C1 segment of cervical spinal cord (tissue), 14 donors: Measurements from ENCODE around the gene SMCO1.
"Not testable (repeated sequence)": the region's sequence is repeated elsewhere in the genome, so short reads cannot be mapped to it uniquely, and the experiment has no call there.

Experiments
- DNase-seq, 14 donors: peaks; one replicate each; lab custom pipeline; 2025; lab: John Stamatoyannopoulos, UW

The SMCO1 gene

DNA sequence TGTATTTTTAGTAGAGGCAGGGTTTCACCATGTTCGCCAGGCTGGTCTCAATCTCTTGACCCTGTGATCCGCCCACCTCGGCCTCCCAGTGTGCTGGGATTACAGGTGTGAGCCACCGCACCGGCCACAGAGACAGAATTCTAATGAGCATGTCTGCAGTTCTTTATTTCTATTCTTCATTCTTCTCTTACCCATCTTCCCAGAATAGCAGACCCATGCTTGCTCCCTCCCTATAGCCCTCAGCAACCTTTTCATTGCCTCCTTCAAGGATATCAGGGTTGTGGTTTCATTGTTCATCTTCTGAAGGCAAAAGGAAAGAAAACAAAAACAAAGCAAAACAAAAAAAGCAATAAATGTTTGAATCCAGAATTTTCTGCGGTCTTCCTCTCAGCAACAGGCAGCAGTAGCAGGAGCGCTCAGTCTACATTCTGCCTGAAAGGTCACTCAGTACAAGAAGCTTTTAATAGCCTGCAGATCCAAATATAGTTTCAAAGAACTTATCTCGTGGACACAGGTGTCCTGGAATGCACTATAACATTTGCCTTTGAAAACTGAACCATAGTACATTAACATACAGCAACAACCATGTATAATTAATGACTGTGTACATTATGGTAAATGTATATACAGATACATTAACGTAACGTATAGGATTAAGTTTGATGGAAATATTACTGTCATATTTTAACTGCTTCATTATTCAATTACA, at the start of gene SMCO1:
TSS of gene SMCO1 (minus strand) at position 434 of the 709 bp plus-strand sequence. CDS start at position 297, 137 bp downstream.
- no peak for DNase-seq

GRCh38 chr3:196563721-196564225, 48.6 kb upstream of the SMCO1 start:
- no peak for DNase-seq

DNA sequence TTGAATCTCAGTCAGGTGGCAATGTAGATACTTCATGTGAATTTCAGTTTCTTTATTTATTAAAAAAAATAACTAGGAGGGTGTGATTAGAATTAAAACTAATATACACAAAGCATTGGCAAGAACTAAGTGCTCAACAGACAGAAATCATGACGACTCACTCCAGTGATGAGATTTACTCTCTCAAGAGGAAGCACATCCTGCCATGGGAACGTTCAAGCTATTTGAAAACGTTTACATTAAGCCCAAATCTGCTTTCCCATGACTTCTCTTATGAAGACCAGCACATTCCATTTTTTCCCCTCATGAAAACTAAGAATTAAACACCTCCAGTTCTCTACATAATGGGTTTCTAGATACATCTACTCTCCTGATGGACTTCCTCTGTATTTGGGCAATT, 44.7 kb upstream of the SMCO1 start:
- DNase-seq = no peak

- DNase-seq = no peak
These were observed 43.3 kb upstream of the SMCO1 start for GRCh38 chr3:196558476-196558875.

DNA sequence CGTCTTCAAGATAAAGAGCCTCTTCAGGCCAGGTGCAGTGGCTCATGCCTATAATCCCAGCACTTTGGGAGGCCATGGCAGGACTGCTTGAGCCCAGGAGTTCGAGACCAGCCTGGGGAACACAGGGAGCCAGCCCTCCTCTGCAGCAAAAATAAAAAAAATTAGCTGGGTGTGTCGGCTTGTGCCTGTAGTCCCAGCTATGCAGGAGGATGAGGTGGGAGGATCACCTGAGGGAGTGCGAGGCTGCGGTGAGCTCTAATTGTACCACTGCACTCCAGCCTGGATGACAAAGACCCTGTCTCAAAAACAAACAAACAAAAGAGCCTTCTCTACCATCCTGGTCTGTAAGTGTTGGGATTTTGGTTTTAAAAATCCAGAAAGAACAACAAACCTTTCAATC, 42.1 kb upstream of the SMCO1 start:
- DNase-seq = no peak

GRCh38 chr3:196555295-196555694, 40.1 kb upstream of the SMCO1 start:
- DNase-seq = no peak

GRCh38 chr3:196554205-196554604, 39.1 kb upstream of the SMCO1 start:
- no peak for DNase-seq

DNA sequence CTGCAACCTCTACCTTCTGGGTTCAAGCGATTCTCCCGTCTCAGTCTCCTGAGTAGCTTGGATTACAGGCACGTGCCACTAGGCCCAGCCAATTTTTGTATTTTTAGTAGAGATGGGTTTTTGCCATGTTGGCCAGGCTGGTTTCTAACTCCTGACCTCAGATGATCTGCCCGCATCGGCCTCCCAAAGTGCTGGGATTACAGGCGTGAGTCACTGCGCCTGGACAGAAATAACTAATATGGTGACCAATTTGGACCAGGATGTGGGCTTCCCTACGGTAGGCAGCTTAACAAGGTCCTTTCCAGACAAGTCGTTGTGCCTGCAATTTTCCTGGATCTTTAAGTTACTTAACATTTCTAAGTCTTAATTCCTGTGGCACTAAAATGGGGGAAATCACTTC, 38.4 kb upstream of the SMCO1 start:
- no peak for DNase-seq

DNA sequence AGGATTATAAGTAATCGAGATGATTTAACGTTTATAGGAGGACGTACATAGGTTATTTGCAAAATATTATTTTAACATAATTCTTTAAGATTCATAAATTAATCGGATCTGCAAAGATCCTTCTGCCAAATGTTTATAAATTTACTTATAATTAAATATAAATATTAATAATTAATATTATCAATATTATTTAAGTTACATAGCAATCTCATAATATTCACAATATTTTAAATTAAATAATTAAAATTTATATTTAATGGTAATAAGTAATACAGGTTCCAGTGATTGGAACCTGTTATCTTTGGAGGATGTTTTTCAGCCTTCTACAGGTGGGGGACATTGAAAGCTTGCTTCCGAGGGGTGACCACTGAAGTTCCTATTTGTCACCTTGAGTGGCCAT, 37.1 kb upstream of the SMCO1 start:
- DNase-seq = no peak

DNA sequence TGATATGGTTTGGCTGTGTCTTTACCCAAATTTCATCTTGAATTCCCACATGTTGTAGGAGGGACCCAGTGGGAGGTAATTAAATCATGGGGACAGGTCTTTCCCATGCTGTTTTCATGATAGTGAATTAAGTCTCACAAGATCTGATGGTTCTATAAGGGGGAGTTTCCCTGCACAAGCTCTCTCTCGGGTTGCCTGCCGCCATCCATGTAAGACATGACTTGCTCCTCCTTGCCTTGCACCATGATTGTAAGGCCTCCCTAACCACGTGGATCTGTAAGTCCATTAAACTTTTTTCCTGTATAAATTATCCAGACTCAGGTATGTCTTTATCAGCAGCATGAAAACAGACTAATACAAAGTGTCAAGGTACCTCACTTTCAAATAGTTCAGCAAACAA, 35.0 kb upstream of the SMCO1 start:
- not testable (repeated sequence) for DNase-seq

- not testable (repeated sequence) for DNase-seq
These were observed 34.2 kb upstream of the SMCO1 start for GRCh38 chr3:196549312-196549711.

- DNase-seq = no peak
These were observed 31.9 kb upstream of the SMCO1 start for GRCh38 chr3:196547067-196547466.

DNA sequence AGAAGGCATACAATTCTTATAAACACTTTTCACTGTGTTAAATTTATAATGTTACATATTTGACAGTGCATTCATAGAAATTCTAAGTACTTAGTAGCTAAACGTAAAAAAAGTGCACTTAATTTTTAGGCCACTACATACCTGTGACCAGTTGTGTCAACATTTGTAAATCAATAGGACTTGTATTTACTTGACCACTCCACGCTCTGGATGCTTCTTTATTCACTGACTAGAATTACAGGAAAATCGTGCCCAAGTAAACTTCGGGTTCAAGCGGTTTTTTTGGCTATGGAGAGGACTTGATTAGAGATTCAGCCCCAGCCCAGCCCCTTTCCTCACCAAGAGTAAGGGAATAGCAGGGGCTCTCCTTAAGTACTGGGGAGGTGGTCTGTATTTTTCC, 31.4 kb upstream of the SMCO1 start:
- DNase-seq = no peak

GRCh38 chr3:196544491-196544992, 29.4 kb upstream of the SMCO1 start:
- no peak for DNase-seq

GRCh38 chr3:196541684-196542445, 26.7 kb upstream of the SMCO1 start:
- DNase-seq = no peak

DNA sequence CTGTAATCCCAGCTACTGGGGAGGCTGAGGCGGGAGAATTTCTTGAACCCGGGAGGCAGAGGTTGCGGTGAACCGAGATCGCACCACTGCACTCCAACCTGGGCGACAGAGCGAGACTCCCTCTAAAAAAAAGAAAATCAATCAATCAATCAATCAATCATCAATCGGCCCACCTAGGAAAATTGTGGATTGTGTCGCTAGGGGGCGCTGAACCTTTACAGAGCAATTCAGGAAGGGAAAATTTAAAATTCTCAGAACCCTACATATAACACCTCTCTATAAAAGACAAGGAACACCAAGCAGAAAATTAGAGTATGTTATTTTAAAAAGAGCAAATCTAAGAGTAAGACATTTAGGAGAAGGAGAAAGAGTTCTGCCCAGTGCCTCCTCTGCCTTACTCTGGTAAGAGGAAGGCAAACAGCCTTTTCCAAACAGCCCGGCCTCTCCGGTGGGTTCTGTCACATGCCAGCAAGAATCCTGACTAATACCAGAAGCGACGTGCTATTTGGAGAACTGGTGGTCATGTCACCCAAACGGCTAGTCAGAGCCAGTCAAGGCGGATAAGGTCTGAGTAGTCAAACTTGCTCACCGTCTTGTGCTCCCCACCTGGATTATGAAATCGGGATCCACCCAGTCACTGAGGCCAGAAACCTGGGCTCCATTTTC, 22.3 kb upstream of the SMCO1 start:
- DNase-seq = peak in 1 of 14 donors; percentile 5

- no peak for DNase-seq
These were observed 18.1 kb upstream of the SMCO1 start for GRCh38 chr3:196533260-196533681.

DNA sequence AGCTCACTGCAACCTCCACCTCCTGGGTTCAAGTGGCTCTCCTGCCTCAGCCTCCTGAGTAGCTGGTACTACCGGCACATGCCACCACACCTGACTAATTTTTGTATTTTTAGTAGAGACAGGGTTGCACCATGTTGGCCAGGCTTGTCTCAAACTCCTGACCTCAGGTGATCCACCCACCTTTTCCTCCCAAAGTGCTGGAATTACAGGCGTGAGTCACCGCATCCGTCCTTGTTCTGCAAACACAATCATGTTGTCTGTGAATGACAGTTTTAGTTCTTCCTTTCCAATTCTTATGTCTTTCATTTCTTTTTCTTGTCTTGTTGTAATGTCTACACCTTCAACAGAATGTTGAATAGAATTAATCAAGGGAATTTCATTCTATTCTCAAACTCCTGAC, 16.3 kb upstream of the SMCO1 start:
- DNase-seq = no peak

DNA sequence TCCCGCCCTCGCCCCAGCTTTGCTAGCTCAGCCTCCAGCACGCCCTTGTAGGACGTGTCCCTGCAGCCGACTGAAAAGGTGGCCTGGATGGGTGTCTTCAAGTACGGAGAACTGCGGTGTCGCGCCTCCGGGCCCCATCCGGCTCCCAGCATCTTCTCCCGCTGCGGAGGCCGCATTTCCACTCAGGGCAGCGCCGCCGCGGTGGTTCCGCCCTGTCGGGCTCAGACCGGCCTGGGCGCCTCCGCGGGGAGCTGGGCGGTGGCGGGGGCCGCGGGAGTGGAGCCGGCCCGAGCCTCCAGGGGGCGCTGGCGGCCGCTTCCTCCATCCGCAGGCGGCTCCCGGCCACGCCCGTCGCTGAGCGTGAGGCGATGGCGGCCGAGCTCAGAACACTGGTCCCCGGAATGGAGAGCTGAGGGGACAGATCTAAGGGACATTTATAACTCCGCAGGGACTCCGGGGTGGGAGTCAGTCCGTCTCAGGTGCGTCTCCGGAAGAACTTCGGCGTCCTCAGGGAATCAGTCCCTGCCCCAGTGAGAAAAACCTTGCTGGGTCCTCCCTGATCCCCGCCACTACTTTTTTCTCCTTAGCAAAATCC, 13.6 kb upstream of the SMCO1 start:
- peak in 11 of 14 donors; percentile 7 to 78 (median 35) for DNase-seq

GRCh38 chr3:196525141-196525540, 10.0 kb upstream of the SMCO1 start:
- DNase-seq = no peak

GRCh38 chr3:196524527-196524926, 9.4 kb upstream of the SMCO1 start:
- DNase-seq = no peak

GRCh38 chr3:196523841-196524240, 8.7 kb upstream of the SMCO1 start:
- no peak for DNase-seq
